GM23338 (cell line): ENCODE measurements around the gene SPACA1. TPM values are rescaled to one million over a fixed set of nuclear protein-coding genes. Genes with fewer than 3 reads are reported as not detected.
"Not testable (repeated sequence)": the region's sequence is repeated elsewhere in the genome, so short reads cannot be mapped to it uniquely, and the experiment has no call there.

Source experiments
- ATAC-seq: fragments of 200-7000 bp; cut with Tn5 transposase; 3 replicates; pipeline ENCODE4 v1.9.1; 2020
- DNase-seq: peaks from one replicate; pipeline ENCODE4 v3.0.0-alpha.2; 2015; ENCODE audit warnings: low spot score
- H2AFZ ChIP-seq: fragments of 200-600 bp; sonication (generic); 2 replicates; pipeline ENCODE4 v1.8.0; 2016; ENCODE audit warnings: antibody characterized with exemption, mild to moderate bottlenecking, moderate library complexity
- H3F3A ChIP-seq: fragments of 200-600 bp; sonication (generic); replicated peaks from 2 replicates; pipeline ENCODE4 v1.8.0; 2017; ENCODE audit warnings: antibody characterized with exemption, mixed run types, low read depth
- H3K27ac ChIP-seq: fragments of 200-600 bp; sonication (generic); 2 replicates; pipeline ENCODE4 v1.6.1; 2016; ENCODE audit warnings: low read depth
- H3K27me3 ChIP-seq: fragments of 200-600 bp; sonication (generic); 2 replicates; pipeline ENCODE4 v1.8.0; 2016; ENCODE audit warnings: mild to moderate bottlenecking, mixed run types, moderate library complexity; ENCODE audit not compliant: insufficient read depth
- H3K36me3 ChIP-seq: fragments of 200-600 bp; sonication (generic); 2 replicates; pipeline ENCODE4 v1.8.0; 2016; ENCODE audit warnings: mild to moderate bottlenecking; ENCODE audit not compliant: insufficient read depth
- H3K4me1 ChIP-seq: fragments of 200-600 bp; sonication (generic); 2 replicates; pipeline ENCODE4 v1.8.0; 2016; ENCODE audit warnings: mild to moderate bottlenecking, moderate library complexity; ENCODE audit not compliant: insufficient read depth
- H3K4me2 ChIP-seq: fragments of 200-600 bp; sonication (generic); 2 replicates; pipeline ENCODE4 v1.7.1; 2017; ENCODE audit warnings: mixed run types
- H3K4me3 ChIP-seq: fragments of 200-600 bp; sonication (generic); 2 replicates; pipeline ENCODE4 v1.6.1; 2016; ENCODE audit warnings: mixed run types
- H3K79me2 ChIP-seq: fragments of 200-600 bp; sonication (generic); replicated peaks from 2 replicates; pipeline ENCODE4 v1.8.0; 2017; ENCODE audit warnings: mild to moderate bottlenecking; ENCODE audit not compliant: insufficient read depth
- H3K9me2 ChIP-seq: fragments of 200-600 bp; sonication (generic); 2 replicates; pipeline ENCODE4 v1.8.0; 2017; ENCODE audit not compliant: insufficient read depth
- H4K20me1 ChIP-seq: fragments of 200-600 bp; sonication (generic); replicated peaks from 2 replicates; pipeline ENCODE4 v1.8.0; 2017; ENCODE audit warnings: mild to moderate bottlenecking; ENCODE audit not compliant: insufficient read depth
- H3K27ac Mint-ChIP-seq: 2 replicates; pipeline ENCODE4 v1.8.0; 2020; ENCODE audit warnings: inconsistent platforms, mild to moderate bottlenecking, moderate library complexity, mixed read lengths
- H3K27me3 Mint-ChIP-seq: 3 replicates; pipeline ENCODE4 v1.8.0; 2022; ENCODE audit warnings: low read depth, mild to moderate bottlenecking, moderate library complexity, mixed read lengths, inconsistent platforms; ENCODE audit not compliant: insufficient read depth, poor library complexity
- H3K36me3 Mint-ChIP-seq: 3 replicates; pipeline ENCODE4 v1.8.0; 2021; ENCODE audit warnings: low read depth, mild to moderate bottlenecking, inconsistent platforms, moderate library complexity, mixed read lengths
- H3K4me1 Mint-ChIP-seq: 3 replicates; pipeline ENCODE4 v1.8.0; 2020; ENCODE audit warnings: mild to moderate bottlenecking, inconsistent platforms, mixed read lengths
- H3K4me3 Mint-ChIP-seq: 3 replicates; pipeline ENCODE4 v1.8.0; 2021; ENCODE audit warnings: moderate library complexity, mild to moderate bottlenecking, inconsistent platforms, mixed read lengths
- H3K9me3 Mint-ChIP-seq: 3 replicates; pipeline ENCODE4 v1.8.0; 2020; ENCODE audit warnings: moderate library complexity, mild to moderate bottlenecking, inconsistent platforms, mixed read lengths
- CREB1 ChIP-seq: fragments of 250-450 bp; sonication (Bioruptor Pico); IDR thresholded peaks from 2 replicates; pipeline ENCODE4 v1.5.0; 2020; ENCODE audit warnings: low read depth, mild to moderate bottlenecking, moderate library complexity
- EZH2 ChIP-seq: fragments of 200-600 bp; sonication (generic); IDR thresholded peaks from one replicate; pipeline ENCODE4 v1.8.0; 2017; ENCODE audit warnings: antibody characterized with exemption, mild to moderate bottlenecking, low read depth; ENCODE audit not compliant: unreplicated experiment
- POLR2AphosphoS5 ChIP-seq: IDR thresholded peaks from 2 replicates; pipeline ENCODE4 v1.6.1; 2016; ENCODE audit warnings: antibody characterized with exemption, low read depth
- polyA plus RNA-seq: library from polyadenylated mRNA; unstranded; fragments of >200 nt; fragmentation: Nextera tagmentation; extraction: Ambion mirVana; gene quantifications from 2 replicates; pipeline ENCODE4 v1.2.1, GENCODE V29; 2016
- total RNA-seq: library from RNA; depleted of rRNA; stranded (reverse); fragments of >200 nt; shearing (Covaris generic); gene quantifications from 2 replicates; pipeline ENCODE4 v1.2.3, GENCODE V29; 2014
- TF ChIP-seq, protein P1 (sequence below): IDR thresholded peaks from 2 replicates; pipeline ENCODE4 v1.6.1; 2016; ENCODE audit warnings: antibody characterized with exemption
- TF ChIP-seq, protein P2 (sequence below), 2 experiments: fragments of 200-600 bp in 1 of 2; sonication (generic) in 1 of 2; conservative IDR thresholded peaks; 2 replicates each; pipeline versions ENCODE4 v1.5.1 to v1.6.1; 2016 to 2017; ENCODE audit warnings: antibody characterized with exemption in 2 of 2, low read depth in 2 of 2, mild to moderate bottlenecking in 2 of 2, moderate library complexity in 1 of 2
- TF ChIP-seq, protein P3 (sequence below): IDR thresholded peaks from one replicate; pipeline ENCODE4 v1.6.1; 2018; ENCODE audit warnings: antibody characterized with exemption; ENCODE audit not compliant: unreplicated experiment

Gene SPACA1
- total and polyA plus RNA-seq, 2 experiments from 2014 or later = not detected

DNA sequence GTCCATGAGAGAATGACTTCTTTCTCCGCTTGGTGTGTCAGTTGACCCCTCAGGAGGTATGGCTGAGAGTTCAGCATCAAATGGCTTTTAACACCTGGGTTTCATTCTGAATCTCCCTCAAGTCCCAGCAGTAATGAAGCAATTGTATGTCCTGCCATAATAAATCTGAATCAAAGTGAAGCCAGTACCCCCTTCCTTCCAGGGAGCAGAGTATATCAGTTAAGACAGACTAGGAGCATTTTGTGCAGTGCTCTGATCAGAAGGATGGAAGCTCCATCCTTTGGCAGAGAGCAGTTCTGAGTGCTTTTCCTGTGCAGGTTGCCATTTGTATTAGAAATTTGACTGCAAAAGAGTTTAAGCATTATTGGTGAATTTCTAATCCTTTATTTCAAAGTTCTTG, 46.9 kb upstream of the SPACA1 start:
- Histone ChIP-seq H3K4me3 (no peak overlapping the region), H3K4me1 (peaks cover 4% of the 10 kb centered on the region; the same call in 1 of the 2 replicates), H3F3A (no peaks in the 10 kb centered on the region), H3K36me3 (no peaks in the 10 kb centered on the region), H3K27ac (no peak overlapping the region), H3K79me2 (no peaks in the 10 kb centered on the region), H2AFZ (no peak overlapping the region; the same call in 1 of the 2 replicates), H3K27me3 (no peaks in the 10 kb centered on the region), H3K4me2 (no peak overlapping the region), H4K20me1 (no peaks in the 10 kb centered on the region), H3K9me2 (peaks cover 15% of the 10 kb centered on the region; the same call in 1 of the 2 replicates)
- ATAC-seq (no peak), DNase-seq (no peak)
- Mint-ChIP-seq H3K36me3 (no peaks in the 10 kb centered on the region), H3K4me3 (no peak overlapping the region), H3K4me1 (peaks cover 2% of the 10 kb centered on the region; the same call in 2 of the 3 replicates), H3K27ac (no peak overlapping the region), H3K9me3 (no peaks in the 10 kb centered on the region), H3K27me3 (no peaks in the 10 kb centered on the region)
- TF ChIP-seq, protein P1, sequence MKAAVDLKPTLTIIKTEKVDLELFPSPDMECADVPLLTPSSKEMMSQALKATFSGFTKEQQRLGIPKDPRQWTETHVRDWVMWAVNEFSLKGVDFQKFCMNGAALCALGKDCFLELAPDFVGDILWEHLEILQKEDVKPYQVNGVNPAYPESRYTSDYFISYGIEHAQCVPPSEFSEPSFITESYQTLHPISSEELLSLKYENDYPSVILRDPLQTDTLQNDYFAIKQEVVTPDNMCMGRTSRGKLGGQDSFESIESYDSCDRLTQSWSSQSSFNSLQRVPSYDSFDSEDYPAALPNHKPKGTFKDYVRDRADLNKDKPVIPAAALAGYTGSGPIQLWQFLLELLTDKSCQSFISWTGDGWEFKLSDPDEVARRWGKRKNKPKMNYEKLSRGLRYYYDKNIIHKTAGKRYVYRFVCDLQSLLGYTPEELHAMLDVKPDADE = no peak
- TF ChIP-seq, protein P2, sequence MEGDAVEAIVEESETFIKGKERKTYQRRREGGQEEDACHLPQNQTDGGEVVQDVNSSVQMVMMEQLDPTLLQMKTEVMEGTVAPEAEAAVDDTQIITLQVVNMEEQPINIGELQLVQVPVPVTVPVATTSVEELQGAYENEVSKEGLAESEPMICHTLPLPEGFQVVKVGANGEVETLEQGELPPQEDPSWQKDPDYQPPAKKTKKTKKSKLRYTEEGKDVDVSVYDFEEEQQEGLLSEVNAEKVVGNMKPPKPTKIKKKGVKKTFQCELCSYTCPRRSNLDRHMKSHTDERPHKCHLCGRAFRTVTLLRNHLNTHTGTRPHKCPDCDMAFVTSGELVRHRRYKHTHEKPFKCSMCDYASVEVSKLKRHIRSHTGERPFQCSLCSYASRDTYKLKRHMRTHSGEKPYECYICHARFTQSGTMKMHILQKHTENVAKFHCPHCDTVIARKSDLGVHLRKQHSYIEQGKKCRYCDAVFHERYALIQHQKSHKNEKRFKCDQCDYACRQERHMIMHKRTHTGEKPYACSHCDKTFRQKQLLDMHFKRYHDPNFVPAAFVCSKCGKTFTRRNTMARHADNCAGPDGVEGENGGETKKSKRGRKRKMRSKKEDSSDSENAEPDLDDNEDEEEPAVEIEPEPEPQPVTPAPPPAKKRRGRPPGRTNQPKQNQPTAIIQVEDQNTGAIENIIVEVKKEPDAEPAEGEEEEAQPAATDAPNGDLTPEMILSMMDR (conservative IDR thresholded peaks at IDR 0.05; ENCODE audit: low read depth in 2 of 2) = no peak
- TF ChIP-seq EZH2 = no peak
- TF ChIP-seq CREB1 (CRISPR knock-in tag) = no peak
- TF ChIP-seq POLR2AphosphoS5 = no peak
- TF ChIP-seq, protein P3, sequence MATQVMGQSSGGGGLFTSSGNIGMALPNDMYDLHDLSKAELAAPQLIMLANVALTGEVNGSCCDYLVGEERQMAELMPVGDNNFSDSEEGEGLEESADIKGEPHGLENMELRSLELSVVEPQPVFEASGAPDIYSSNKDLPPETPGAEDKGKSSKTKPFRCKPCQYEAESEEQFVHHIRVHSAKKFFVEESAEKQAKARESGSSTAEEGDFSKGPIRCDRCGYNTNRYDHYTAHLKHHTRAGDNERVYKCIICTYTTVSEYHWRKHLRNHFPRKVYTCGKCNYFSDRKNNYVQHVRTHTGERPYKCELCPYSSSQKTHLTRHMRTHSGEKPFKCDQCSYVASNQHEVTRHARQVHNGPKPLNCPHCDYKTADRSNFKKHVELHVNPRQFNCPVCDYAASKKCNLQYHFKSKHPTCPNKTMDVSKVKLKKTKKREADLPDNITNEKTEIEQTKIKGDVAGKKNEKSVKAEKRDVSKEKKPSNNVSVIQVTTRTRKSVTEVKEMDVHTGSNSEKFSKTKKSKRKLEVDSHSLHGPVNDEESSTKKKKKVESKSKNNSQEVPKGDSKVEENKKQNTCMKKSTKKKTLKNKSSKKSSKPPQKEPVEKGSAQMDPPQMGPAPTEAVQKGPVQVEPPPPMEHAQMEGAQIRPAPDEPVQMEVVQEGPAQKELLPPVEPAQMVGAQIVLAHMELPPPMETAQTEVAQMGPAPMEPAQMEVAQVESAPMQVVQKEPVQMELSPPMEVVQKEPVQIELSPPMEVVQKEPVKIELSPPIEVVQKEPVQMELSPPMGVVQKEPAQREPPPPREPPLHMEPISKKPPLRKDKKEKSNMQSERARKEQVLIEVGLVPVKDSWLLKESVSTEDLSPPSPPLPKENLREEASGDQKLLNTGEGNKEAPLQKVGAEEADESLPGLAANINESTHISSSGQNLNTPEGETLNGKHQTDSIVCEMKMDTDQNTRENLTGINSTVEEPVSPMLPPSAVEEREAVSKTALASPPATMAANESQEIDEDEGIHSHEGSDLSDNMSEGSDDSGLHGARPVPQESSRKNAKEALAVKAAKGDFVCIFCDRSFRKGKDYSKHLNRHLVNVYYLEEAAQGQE = no peak

DNA sequence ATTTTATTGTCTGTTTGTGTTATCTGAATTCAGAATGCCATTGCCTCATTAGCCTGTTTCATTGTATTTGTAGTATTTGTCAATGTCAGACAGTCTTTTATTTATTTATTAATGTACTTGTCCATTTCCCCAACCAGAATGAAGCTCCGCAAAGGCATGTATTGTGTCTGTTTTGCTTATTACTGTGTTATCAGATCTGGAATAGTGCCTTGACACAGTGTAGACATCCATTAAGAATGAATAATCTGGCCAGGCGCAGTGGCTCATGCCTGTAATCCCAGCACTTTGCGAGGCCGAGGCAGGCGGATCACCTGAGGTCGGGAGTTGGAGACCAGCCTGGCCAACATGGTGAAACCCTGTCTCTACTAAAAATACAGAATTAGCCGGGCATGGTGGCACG, 46.4 kb upstream of the SPACA1 start:
- H3K27ac Mint-ChIP-seq, H3K36me3 Mint-ChIP-seq, H3K27me3 Mint-ChIP-seq, ATAC-seq, DNase-seq, H3K4me1 Mint-ChIP-seq, H3K4me2 ChIP-seq, H4K20me1 ChIP-seq, H3K27me3 ChIP-seq, H3K79me2 ChIP-seq, H3F3A ChIP-seq, H3K4me3 ChIP-seq, H3K4me3 Mint-ChIP-seq, H3K9me3 Mint-ChIP-seq, H3K36me3 ChIP-seq, H3K27ac ChIP-seq, H2AFZ ChIP-seq, H3K4me1 ChIP-seq: not testable (repeated sequence)
- H3K9me2 ChIP-seq = peaks cover 15% of the 10 kb centered on the region; the same call in 1 of the 2 replicates
